SW480 (cell line): ENCODE data around the gene KRT81.
"Not testable (repeated sequence)": the region's sequence is repeated elsewhere in the genome, so short reads cannot be mapped to it uniquely, and the experiment has no call there.

Experiments used
- DNase-seq: peaks from one replicate; pipeline ENCODE4 v3.0.0-alpha.2; 2016; ENCODE audit warnings: low spot score

The KRT81 gene

GRCh38 chr12:52253391-52254179 is 37.7 kb downstream of the KRT81 start:
- no peak for DNase-seq

- no peak for DNase-seq
These were observed 38.5 kb downstream of the KRT81 start for GRCh38 chr12:52252728-52253343.

- DNase-seq = not testable (repeated sequence)
These were observed 39.1 kb downstream of the KRT81 start for GRCh38 chr12:52252175-52252615.

DNA sequence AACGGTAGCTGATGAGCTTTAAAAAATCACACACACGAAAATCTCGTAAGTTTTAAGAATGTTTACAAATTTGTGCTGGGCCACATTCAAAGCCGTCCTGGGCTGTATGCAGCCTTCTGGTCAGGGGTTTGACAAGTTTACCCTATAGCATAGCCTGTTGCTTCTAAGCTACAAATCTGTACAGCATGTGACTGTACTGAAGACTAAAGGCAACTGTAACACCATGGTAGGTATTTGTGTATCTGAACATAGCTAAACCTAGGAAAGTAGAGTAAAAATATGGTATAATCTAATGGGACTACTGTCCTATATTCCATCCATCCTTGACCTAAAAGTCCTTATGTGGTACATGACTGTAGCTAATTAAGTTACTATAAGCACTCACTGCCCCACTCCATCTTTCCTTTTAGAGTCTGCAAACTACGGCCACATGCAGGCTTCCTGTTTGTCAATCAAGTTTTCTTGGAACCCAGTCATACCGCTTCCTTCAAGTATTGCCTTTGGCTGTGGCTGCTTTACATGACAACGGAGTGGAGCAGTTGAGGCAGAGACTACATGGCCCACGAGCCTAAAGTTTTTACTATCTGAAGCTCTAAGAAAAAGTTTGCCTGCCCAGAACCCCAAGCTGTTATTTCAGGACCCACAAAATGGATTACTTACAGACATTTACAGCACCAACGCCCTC is 39.8 kb downstream of the KRT81 start:
- DNase-seq = no peak

GRCh38 chr12:52250048-52250990 is 41.0 kb downstream of the KRT81 start:
- no peak for DNase-seq

DNA sequence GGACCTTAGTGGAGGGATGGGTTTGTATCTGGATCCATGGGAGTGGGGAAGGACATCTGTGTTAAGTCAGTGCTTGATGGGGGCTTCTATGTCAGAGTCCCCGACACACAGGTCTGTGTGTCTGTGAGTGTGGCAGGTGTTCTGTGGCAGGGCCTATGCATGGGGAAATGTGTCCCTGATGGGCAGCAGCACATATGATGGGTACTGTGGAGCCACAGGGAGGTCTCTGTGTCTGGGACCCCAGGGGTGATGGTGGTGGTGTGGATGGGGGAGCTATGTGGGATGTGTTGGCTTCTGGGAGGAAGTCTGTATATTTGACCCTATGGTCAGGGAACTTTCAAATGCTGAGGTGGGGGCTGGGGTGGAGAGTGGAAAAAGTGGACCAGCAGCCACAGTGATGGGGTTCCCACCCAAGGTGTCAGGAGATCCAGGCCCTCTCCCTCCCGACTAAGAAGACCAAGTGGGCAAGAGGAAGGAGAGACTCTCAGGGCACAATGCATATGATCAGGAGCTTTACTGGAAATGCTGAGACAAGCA is 41.8 kb downstream of the KRT81 start:
- no peak for DNase-seq

- no peak for DNase-seq
These were observed 42.5 kb downstream of the KRT81 start for GRCh38 chr12:52248541-52249461.

- no peak for DNase-seq
These were observed 43.5 kb downstream of the KRT81 start for GRCh38 chr12:52247622-52248540.

DNA sequence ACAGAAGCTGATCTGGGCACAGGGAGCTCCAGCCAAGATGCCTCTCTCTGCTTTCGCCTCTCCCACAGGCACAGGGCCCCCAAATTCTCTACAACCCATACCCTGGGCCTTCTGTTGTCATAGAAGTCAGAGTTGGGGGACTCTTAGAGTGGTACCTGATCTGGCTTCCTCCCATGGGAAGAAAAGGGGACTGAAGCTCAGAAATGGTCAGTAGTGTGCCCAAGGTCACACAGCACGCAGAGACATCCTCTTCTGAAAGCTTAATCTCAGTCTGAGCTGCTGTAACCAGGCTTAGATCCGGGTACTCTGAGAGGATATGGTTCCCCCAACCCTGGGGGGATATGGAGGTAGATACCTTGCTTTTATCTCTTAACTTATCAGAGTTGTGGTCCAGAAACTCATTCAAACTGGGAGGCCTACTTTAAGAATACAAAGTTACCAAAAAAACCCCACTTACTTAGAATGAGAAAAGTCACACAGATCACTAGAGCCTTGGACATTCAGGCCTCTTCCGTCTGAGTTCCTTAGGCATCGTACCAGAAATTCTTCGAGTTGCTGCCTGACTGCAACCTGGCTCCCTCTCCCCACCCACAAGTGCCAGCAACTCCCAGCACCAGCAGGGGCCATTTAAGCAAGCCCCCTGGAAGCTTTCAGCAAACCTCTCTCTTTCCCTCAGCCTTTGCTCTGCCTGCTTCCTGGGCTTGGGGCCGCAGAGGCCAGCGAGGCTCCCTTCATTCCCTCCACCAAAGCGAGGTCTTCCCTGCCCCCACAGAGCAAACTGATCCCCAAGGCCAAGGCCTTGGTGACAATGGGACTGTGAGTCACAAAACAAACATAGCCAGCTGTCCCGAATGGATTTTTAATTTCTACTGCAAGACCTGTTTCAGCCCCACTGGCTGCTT is 44.4 kb downstream of the KRT81 start:
- peak; percentile 84 for DNase-seq

DNA sequence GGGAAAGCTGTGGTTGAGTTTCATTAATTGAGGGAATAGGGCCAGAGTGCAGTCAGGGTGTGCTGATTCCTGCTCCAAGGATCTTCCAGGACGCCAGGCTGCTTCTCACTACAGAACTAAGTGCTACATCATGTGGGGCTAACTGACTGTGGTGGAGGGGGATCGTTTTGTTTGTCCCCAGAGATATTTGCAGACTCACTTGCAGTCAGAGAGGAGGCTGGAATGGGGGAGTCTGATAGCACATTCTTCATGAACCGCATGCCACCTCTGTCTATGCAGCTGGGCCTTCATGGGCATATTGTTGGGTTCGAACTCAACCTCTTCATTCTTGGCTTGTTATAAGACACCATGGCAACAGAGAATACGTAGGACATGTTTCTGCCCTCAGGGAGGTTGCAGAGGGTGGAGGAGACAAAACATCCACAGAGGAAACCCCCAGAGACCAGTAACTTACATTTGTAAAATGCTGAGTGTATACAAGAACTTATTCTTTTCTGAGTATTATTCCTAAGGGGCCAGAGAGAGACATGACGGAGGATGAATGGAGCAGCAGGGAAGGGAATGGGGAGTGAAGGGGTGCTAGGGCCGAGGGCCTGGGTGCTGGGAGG is 45.3 kb downstream of the KRT81 start:
- DNase-seq = no peak

GRCh38 chr12:52245259-52245961 is 45.9 kb downstream of the KRT81 start:
- DNase-seq = no peak

- no peak for DNase-seq
These were observed 46.7 kb downstream of the KRT81 start for GRCh38 chr12:52244615-52244994.

GRCh38 chr12:52243856-52244614 is 47.3 kb downstream of the KRT81 start:
- peak; percentile 91 for DNase-seq

DNA sequence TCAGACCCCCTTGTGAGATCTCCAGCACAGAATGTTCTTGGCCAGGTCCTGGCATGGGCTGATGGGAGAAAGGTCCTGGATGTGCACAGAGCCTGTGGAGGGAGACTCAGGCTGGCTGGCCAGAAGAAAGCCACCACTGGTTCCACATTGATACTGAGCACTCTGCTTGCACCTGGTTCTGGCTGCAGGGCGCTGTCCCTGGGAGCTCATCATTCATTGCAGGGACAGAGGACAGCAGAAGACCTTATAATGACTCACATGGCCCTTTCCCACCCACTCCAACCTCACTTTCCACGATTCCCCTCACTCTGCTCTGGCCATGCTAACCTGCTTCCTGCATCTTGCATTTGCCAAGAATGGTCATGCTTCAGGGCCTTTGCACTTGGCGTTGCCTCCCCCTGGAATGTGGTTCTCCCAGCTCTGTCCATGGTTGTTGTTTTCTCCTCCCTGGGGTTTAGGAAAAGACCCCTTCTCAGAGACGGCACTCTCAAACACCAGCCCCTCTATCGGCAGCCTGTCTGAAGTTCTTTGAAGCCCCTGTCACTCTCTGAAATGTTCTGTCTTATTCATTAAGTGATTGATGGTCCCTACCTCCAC is 48.0 kb downstream of the KRT81 start:
- no peak for DNase-seq

- no peak for DNase-seq
These were observed 48.7 kb downstream of the KRT81 start for GRCh38 chr12:52242442-52243258.
